ENCODE results near the gene SEMA6A.
A peak's percentile ranks its signal among the peaks of the same experiment; 100 is the strongest.

GRCh38 chr5:116557669-116558271 lies 16.9 kb downstream of the SEMA6A start:
- peak; percentile 29 to 52 (median 36) for TF ChIP-seq CTCF (IDR thresholded peaks at IDR 0.05)
- TF ChIP-seq POLR2A (IDR thresholded peaks at IDR 0.05), result no peak
